WTC11 (cell line): ENCODE measurements around the gene PTPRN2.

ENCODE experiments used
- CBFB ChIP-seq: sonication (generic); formaldehyde crosslinking; IDR thresholded peaks from 2 replicates; pipeline ENCODE4 v1.8.1; 2022; ENCODE audit warnings: mild to moderate bottlenecking, low read depth, missing genetic modification reagents
- CDX4 ChIP-seq: fragments of 250-450 bp; sonication (Bioruptor Pico); IDR thresholded peaks from 2 replicates; pipeline ENCODE4 v1.9.0; 2021; ENCODE audit warnings: moderate library complexity, mild to moderate bottlenecking, inconsistent platforms, borderline replicate concordance
- CREB1 ChIP-seq: sonication (generic); formaldehyde crosslinking; IDR thresholded peaks from 2 replicates; pipeline ENCODE4 v1.8.0; 2023; ENCODE audit warnings: mild to moderate bottlenecking, missing genetic modification reagents
- ESRRA ChIP-seq: sonication (generic); formaldehyde crosslinking; IDR thresholded peaks from 2 replicates; pipeline ENCODE4 v1.8.1; 2022; ENCODE audit warnings: mild to moderate bottlenecking, missing genetic modification reagents, borderline replicate concordance
- NR3C1 ChIP-seq: sonication (generic); formaldehyde crosslinking; conservative IDR thresholded peaks from 2 replicates; pipeline ENCODE4 v1.8.1; 2023; ENCODE audit warnings: low read depth, mild to moderate bottlenecking, missing genetic modification reagents
- RORB ChIP-seq: fragments of 250-450 bp; sonication (Bioruptor Pico); IDR thresholded peaks from 2 replicates; pipeline ENCODE4 v1.9.0; 2021; ENCODE audit warnings: mild to moderate bottlenecking
- SP1 ChIP-seq: sonication (generic); formaldehyde crosslinking; conservative IDR thresholded peaks from 2 replicates; pipeline ENCODE4 v1.8.1; 2022; ENCODE audit warnings: missing genetic modification reagents
- TF ChIP-seq, protein P1 (sequence below): fragments of 250-450 bp; sonication (Bioruptor Pico); IDR thresholded peaks from 2 replicates; pipeline ENCODE4 v1.9.0; 2021; ENCODE audit warnings: mild to moderate bottlenecking
- TF ChIP-seq, protein P2 (sequence below): fragments of 200-600 bp; IDR thresholded peaks from 2 replicates; pipeline ENCODE4 v1.8.0; 2022; ENCODE audit warnings: antibody characterized with exemption

DNA sequence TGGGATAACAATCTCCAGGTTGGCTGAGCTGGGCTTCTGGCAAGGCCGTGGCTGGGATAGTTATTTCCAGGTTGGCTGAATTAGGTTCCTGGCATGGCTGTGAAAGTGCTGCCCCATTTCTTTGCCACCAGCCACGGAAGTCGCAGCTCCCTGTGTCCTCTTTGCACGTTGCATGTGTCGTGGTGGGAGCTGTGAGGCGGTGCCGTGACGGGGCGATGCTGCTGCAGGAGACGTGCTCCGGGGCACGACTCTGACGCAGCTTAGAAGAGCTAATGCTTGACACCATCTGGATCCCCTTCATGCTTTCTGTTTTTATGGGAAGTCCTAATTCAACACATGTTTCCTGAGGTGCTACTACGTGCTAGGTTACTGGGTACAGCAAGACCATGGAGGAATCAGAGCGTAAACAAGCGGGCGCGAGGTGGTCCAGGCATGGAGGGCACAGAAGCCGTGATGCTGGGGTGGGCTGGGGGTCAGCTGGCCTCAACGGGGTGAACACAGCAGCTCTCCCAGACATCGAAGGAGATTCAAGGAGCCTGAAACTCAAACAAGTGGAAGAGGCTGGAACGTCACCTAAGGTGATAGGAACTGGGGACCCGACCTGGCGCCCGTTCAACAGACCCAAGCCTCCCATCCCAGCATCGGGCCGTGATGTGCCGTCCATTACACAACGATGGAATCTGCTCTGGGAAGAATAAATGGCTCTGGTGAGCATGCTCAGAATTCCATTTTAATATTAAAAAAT, 843.7 kb downstream of the PTPRN2 start:
- TF ChIP-seq, protein P1, sequence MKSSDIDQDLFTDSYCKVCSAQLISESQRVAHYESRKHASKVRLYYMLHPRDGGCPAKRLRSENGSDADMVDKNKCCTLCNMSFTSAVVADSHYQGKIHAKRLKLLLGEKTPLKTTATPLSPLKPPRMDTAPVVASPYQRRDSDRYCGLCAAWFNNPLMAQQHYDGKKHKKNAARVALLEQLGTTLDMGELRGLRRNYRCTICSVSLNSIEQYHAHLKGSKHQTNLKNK (CRISPR knock-in tag), result no peak
- TF ChIP-seq, protein P2, sequence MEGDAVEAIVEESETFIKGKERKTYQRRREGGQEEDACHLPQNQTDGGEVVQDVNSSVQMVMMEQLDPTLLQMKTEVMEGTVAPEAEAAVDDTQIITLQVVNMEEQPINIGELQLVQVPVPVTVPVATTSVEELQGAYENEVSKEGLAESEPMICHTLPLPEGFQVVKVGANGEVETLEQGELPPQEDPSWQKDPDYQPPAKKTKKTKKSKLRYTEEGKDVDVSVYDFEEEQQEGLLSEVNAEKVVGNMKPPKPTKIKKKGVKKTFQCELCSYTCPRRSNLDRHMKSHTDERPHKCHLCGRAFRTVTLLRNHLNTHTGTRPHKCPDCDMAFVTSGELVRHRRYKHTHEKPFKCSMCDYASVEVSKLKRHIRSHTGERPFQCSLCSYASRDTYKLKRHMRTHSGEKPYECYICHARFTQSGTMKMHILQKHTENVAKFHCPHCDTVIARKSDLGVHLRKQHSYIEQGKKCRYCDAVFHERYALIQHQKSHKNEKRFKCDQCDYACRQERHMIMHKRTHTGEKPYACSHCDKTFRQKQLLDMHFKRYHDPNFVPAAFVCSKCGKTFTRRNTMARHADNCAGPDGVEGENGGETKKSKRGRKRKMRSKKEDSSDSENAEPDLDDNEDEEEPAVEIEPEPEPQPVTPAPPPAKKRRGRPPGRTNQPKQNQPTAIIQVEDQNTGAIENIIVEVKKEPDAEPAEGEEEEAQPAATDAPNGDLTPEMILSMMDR, result no peak
- TF ChIP-seq ESRRA (CRISPR knock-in tag) (no peak), SP1 (CRISPR knock-in tag) (no peak), CREB1 (no peak), RORB (CRISPR knock-in tag) (no peak), CDX4 (CRISPR knock-in tag) (no peak), CBFB (no peak), NR3C1 (CRISPR knock-in tag) (no peak)
